Midbrain (tissue), 1 donor: ENCODE data around the gene MTRF1L.
"Not testable (repeated sequence)": the region's sequence is repeated elsewhere in the genome, so short reads cannot be mapped to it uniquely, and the experiment has no call there.

Experiments used
- DNase-seq: peaks from one replicate; lab custom pipeline; 2025; lab: John Stamatoyannopoulos, UW

MTRF1L gene

DNA sequence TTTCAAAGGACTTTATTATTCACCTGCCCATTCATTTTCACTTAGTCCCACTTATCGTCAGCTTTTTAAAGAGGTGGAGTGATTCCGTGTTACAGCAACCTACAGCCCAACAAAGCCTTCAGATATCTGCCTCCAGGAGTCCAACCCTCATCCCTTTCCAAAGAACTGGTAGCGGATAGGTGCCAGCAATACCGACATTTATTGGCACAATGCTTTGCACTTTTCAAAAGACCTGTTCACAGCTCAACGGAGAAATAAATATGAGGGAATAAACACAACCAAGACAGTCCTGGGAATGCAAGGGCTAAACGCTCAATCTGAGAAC, 819 bp upstream of the MTRF1L start:
- DNase-seq: no peak

DNA sequence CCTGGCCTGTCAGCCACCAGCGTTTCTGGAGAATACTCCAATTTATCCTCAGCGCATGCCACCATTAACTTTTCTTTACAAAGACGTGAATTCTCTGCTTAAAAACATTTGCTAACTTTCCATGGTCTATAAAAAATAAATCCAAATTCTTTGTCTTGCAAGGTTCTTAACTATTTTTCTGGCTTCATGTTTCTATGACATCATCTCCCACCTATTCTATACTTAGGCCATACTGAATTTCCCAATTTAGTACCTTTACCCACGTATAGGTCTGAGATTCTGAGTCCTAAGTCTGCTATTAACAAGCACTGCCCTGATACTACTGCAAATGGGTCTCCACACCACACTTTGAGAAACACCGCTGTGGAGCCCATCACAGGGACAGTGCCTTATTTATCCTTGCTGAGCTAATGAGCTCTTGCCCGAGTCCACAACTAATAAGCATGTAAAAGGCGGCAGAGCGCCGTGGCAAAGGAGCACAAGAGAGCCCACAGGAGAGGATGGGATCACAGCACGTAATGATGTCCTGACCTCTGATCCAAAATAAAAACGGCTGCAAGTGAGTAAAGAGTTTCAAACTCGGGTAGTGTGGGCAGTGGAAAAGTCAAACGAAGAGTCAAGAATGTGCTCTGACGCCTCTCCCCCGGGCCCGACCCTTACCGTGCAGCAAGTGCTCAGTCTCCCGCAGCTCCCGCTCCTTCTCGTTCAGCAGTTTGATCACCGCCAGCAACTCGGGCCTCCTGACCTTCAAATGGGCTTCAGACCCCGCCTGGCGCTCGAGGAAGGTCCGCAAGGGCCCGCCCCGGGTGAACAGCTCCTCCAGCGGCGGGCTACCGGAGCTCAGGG, 519 bp downstream of the MTRF1L start:
- no peak for DNase-seq

- DNase-seq: not testable (repeated sequence)
Measured at GRCh38 chr6:153000790-153001189, 1.7 kb downstream of the MTRF1L start.

DNA sequence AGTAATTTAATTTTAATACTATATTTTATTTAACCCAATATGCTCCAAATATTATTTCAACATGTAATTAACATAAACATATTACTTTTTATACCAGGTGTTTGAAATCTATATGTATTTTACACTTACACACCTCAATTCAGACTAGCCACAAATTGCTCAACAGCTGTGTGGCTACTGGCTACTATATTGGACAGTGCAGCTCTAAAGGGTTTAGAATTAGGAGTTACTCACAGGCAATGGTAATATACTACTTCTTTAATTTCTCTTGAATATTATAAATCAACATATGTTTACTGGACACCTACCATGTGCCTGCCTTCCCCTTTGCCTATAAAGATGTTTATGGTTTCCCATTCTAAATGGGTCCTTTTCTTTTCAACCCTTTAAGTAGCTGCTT, 2.3 kb downstream of the MTRF1L start:
- no peak for DNase-seq

GRCh38 chr6:152999538-152999937, 3.0 kb downstream of the MTRF1L start:
- not testable (repeated sequence) for DNase-seq

DNA sequence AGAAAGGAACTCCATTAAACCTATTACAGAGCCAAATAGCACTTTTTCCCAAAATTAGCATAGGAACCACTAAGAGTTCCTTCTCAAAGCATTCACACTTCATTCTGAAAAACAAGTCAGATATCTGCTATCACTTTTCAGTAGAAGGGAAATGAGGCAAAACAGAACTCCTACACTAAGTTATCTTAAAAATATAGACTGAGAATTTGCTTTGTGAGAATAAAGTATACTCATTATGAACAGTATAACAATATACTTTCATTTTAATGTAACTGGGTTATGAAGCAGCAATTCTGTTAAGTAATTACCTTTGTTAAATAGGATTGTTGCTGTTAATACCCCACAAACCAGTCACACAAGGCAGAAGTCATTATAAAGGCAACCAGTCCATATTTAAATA, 8.7 kb downstream of the MTRF1L start:
- no peak for DNase-seq

GRCh38 chr6:152993431-152993830, 9.1 kb downstream of the MTRF1L start:
- no peak for DNase-seq

DNA sequence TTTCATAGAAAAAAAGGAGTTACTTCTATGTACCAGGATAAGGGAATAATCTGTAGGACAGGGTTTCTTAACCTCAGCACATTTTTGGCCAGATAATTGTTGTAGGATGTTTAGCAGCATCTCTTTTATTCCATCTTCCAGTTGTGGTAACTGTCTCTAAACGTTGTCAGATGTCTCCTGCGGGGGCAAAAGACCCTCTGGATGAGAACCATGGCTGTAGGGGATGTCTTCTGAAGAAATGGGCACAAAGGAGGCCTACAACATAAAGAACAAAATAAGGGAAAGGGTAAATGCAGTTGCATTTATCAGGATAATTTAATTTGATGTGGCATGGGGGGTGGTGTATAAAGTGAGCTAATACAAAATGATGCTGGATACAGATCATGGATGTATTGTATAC, 15.5 kb downstream of the MTRF1L start:
- no peak for DNase-seq

- not testable (repeated sequence) for DNase-seq
Measured at GRCh38 chr6:152985300-152985699, 17.2 kb downstream of the MTRF1L start.

GRCh38 chr6:152984513-152984872, 18.0 kb downstream of the MTRF1L start:
- DNase-seq: no peak

DNA sequence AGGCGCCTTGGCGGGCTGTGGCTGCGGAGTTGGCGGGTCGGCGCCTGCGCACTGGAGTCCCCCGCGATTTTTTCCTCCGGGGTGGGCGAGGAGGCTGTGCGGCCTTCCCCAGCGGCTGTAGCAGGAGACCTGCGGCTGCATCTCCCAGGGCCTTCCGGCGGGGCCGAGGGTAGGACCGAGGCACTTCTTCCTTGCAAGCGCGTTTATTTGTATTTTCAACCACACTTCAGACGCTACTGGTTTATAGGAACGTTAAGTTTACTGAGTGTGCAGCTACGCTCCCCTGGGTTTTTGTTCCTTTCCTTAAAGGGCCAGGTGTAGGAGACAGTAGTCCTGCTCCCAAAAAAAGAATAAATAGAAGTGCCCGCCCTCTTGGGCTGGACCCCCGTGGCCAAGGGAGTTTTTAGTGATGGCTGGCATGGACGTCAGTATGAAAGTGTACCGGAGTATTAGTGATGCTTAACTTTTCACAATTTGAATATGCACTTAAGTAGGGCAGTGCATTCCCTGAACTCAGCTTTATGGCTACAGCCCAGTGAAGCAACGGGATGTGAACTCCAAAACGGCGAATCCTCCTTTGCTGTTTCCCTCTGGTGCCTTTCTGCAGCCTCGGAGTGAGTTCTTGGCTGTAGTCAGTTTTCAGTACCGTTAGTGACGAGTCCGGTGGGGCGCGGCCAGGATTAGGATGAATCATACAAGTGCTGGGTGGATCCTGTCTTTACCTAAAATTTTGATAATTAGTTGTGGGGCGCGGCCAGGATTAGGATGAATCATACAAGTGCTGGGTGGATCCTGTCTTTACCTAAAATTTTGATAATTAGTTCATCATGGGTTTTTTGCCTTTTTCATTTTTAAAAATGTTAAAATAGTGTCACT, 18.6 kb downstream of the MTRF1L start:
- DNase-seq: peak; percentile 95

DNA sequence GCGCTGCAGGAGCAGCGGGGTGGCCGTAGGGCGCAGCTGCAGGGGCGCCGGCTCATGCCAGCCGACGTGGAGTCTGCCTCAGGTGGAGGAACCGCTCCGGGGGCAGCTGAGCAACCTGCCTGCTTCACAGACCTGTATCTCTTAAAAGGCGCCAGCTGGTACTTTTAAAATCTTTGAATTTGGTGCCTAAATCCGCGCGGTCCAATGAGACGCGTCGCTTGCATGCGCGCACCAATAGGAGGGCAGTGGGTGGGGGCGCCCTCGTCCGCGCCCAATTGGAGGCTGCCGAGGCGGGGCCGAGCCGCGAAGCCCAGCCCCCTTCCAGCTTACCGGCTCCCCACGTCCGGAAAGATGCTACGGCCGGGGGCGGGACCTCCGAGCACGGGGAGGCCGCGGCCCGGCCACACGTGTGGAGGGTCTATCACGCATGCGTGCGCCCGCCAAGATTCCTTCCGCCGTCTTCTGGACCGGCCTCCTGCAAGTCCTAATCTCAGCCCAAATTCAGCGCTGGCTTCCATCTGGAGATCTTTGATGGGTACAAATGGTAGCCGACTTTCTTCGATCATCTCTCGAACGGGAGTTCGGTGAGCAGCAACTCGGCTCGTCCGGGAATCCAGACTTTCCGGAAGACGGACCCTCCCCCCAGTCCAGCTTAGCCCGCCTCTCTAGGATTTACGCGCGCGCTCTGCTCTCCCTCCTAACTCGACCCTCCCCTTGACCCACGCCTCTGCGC, 19.4 kb downstream of the MTRF1L start, which contains the start of gene FBXO5:
Gene FBXO5, minus strand, starts transcription at position 138 of the 733 bp plus-strand sequence. Its CDS starts 82 bp downstream, at position 56.
- peak; percentile 95 for DNase-seq

GRCh38 chr6:152981989-152982903, 20.3 kb downstream of the MTRF1L start:
- DNase-seq: no peak

DNA sequence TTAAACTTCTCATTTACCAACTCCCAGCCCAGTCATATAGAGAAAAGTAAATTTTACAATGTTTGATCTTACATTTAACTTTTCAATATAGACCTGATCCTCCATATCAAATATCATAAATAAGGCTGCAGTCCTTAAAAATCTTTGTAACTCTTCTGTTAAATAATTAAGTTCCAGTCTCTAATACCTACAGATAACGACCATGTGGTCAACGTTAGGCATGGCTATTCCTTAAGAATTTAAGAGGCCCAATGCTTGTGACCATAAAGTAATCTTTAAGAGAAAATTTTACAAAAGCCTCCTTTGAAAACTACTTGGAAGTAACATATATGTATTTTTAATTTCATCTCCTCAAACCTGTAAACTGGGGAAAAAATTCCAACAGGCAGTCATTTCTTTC, 21.3 kb downstream of the MTRF1L start:
- DNase-seq: no peak

DNA sequence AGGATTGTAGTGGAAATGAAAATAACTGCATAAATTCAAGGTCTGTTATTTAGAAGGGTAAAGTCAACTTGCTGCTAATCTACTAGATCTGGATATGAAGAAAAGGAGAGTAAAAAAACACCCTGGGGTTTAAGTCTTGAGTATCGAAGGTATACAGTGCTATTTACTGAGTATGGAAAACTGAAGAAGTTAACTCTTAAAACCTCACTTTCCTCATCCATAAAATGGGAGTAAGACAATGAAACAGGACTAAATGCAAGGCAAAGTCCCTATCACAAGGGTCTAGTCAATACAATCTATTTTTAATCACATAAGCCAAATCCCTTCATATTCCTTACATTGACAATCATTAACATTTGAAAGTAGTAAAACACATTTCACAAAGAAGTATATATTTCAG, 21.9 kb downstream of the MTRF1L start:
- no peak for DNase-seq

DNA sequence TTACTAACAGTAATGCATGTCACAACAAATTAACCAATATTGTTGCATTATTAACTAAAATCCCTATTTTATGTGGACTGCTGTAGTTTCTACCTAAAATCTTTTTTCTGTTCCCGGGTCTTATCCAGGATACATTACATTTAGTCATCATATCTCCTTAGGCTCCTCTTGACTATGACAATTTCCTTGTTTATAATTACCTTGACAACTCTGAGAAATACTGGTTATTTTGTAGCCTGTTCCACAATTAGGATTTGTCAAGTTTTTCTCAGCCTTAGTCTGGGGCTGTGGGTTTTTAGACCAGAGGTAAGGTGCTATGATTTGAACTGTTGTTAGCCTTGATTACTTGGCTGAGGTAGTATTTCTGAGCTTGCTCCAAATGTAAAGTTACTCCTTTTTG, 23.4 kb downstream of the MTRF1L start:
- no peak for DNase-seq

DNA sequence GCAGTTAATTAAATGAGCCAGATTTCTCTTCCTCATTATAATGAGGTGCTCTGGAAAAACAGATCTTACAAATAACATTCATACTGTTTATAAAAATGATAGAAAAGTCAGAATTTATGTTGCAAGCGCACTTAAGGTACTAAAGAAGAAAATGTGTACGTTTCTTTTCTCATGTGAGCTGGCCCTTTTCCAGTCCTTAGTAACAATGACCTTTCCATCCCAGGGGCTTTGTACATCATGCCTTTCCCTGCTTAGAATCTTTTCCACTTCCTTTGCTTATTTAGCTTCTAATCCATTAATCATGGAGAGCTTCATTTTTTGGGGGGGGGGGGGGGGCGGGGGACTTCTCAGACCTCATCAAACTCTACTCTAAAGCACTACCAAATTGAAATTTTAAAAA, 24.5 kb downstream of the MTRF1L start:
- no peak for DNase-seq

- no peak for DNase-seq
Measured at GRCh38 chr6:152977556-152977955, 25.0 kb downstream of the MTRF1L start.

DNA sequence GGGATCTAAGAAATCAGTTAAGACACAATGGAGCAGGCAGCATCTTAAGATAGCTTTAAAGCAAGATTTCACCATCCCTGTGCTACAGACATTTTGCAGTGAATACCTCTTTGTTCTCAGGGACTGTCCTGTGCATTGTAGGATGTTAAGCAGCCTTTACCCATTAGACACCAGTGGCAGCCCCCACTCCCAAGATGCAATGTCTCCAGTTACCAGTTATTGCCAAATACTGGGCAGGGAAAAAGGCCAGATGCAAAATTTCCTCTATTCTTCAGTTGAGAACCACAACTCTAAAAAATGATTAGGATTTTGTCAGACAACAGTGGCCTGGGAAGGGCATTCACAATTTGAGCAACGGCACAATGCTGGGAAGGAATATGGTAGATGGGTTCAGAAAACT, 25.8 kb downstream of the MTRF1L start:
- DNase-seq: no peak

GRCh38 chr6:152975204-152975915, 27.1 kb downstream of the MTRF1L start:
- DNase-seq: no peak

- no peak for DNase-seq
Measured at GRCh38 chr6:152973916-152974315, 28.6 kb downstream of the MTRF1L start.
